Loucy (cell line): Measurements from ENCODE around the gene AFTPH.

Source experiments
- EZH2phosphoT487 ChIP-seq: fragments of 200-600 bp; IDR thresholded peaks from 2 replicates; pipeline ENCODE4 v1.6.1; 2018; ENCODE audit warnings: antibody characterized with exemption, mild to moderate bottlenecking, moderate library complexity, borderline replicate concordance
- TF ChIP-seq, protein P1 (sequence below): fragments of 200-600 bp; sonication (generic); conservative IDR thresholded peaks from 2 replicates; pipeline ENCODE4 v1.5.1; 2014; ENCODE audit warnings: mild to moderate bottlenecking, antibody characterized with exemption, low read length

DNA sequence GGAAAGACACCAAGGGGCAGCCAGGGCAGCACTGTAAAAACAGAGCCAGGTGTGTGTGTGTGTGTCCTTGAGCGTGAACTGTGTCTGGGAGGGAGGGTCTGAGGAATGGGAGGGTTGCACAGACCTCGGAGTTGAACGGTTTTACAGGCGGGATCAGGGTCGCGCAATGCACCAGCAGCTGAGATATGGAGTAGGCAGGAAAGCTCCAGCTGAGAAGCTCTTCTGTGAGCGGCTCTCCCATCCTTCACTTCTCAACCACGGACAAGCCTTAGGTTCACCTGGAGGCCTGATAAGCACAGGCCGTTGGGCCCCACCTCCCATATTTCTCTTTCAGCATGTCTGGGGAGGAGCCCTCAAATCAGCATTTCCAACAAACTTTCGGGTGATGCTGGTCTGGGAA is 117.5 kb downstream of the AFTPH start:
- TF ChIP-seq, protein P1, sequence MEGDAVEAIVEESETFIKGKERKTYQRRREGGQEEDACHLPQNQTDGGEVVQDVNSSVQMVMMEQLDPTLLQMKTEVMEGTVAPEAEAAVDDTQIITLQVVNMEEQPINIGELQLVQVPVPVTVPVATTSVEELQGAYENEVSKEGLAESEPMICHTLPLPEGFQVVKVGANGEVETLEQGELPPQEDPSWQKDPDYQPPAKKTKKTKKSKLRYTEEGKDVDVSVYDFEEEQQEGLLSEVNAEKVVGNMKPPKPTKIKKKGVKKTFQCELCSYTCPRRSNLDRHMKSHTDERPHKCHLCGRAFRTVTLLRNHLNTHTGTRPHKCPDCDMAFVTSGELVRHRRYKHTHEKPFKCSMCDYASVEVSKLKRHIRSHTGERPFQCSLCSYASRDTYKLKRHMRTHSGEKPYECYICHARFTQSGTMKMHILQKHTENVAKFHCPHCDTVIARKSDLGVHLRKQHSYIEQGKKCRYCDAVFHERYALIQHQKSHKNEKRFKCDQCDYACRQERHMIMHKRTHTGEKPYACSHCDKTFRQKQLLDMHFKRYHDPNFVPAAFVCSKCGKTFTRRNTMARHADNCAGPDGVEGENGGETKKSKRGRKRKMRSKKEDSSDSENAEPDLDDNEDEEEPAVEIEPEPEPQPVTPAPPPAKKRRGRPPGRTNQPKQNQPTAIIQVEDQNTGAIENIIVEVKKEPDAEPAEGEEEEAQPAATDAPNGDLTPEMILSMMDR: no peak
- TF ChIP-seq EZH2phosphoT487: no peak
